Measurements from ENCODE around the gene AGAP2.

Gene AGAP2

GRCh38 chr12:57767876-57768275 lies 29.3 kb upstream of the AGAP2 start:
- no peak for DNase-seq (ENCODE audit: extremely low read depth in 1 of 2, low read depth in 1 of 2)

GRCh38 chr12:57767305-57767698 lies 28.8 kb upstream of the AGAP2 start:
- no peak for DNase-seq (ENCODE audit: extremely low read depth in 1 of 2, low read depth in 1 of 2)

- no peak for DNase-seq (ENCODE audit: extremely low read depth in 1 of 2, low read depth in 1 of 2)
These were observed 28.1 kb upstream of the AGAP2 start, which contains the start of gene CYP27B1 for GRCh38 chr12:57766464-57767304. TSS of gene CYP27B1 (minus strand) at chr12:57767078. CDS start at chr12:57767041, 37 bp downstream.

- DNase-seq (ENCODE audit: extremely low read depth in 1 of 2, low read depth in 1 of 2): no peak
These were observed 27.3 kb upstream of the AGAP2 start for GRCh38 chr12:57765698-57766463.

GRCh38 chr12:57765003-57765697 lies 26.6 kb upstream of the AGAP2 start:
- DNase-seq (ENCODE audit: extremely low read depth in 1 of 2, low read depth in 1 of 2): no peak

- no peak for DNase-seq (ENCODE audit: extremely low read depth in 1 of 2, low read depth in 1 of 2)
These were observed 26.1 kb upstream of the AGAP2 start for GRCh38 chr12:57764662-57765002.

GRCh38 chr12:57763881-57764661 lies 25.5 kb upstream of the AGAP2 start:
- no peak for DNase-seq (ENCODE audit: extremely low read depth in 1 of 2, low read depth in 1 of 2)

GRCh38 chr12:57762463-57762862 lies 23.9 kb upstream of the AGAP2 start:
- no peak for DNase-seq (ENCODE audit: extremely low read depth in 1 of 2, low read depth in 1 of 2)

- no peak for DNase-seq (ENCODE audit: extremely low read depth in 1 of 2, low read depth in 1 of 2)
These were observed 23.0 kb upstream of the AGAP2 start for GRCh38 chr12:57761391-57761998.

- DNase-seq (ENCODE audit: extremely low read depth in 1 of 2, low read depth in 1 of 2): no peak
These were observed 21.9 kb upstream of the AGAP2 start for GRCh38 chr12:57760347-57760982.

GRCh38 chr12:57759360-57759980 lies 20.9 kb upstream of the AGAP2 start:
- no peak for DNase-seq (ENCODE audit: extremely low read depth in 1 of 2, low read depth in 1 of 2)

GRCh38 chr12:57758552-57759359 lies 20.2 kb upstream of the AGAP2 start:
- no peak for DNase-seq (ENCODE audit: extremely low read depth in 1 of 2, low read depth in 1 of 2)

- DNase-seq (ENCODE audit: extremely low read depth in 1 of 2, low read depth in 1 of 2): no peak
These were observed 19.2 kb upstream of the AGAP2 start for GRCh38 chr12:57757771-57758170.

- DNase-seq (ENCODE audit: extremely low read depth in 1 of 2, low read depth in 1 of 2): peak in 1 of 2 donors; percentile 63
These were observed 18.1 kb upstream of the AGAP2 start for GRCh38 chr12:57756406-57757341.

GRCh38 chr12:57755454-57756372 lies 17.2 kb upstream of the AGAP2 start:
- no peak for DNase-seq (ENCODE audit: extremely low read depth in 1 of 2, low read depth in 1 of 2)

GRCh38 chr12:57755194-57755453 lies 16.6 kb upstream of the AGAP2 start:
- DNase-seq (ENCODE audit: extremely low read depth in 1 of 2, low read depth in 1 of 2): no peak

All from stimulated activated CD8-positive, alpha-beta memory T cell treated with anti-CD3 and anti-CD28 coated beads, Interleukin-7, amount 100 ng/mL, for 48 hours (primary cell).